IMR-90 (cell line): ENCODE data around the gene CTCF. TPM values are rescaled to one million over a fixed set of nuclear protein-coding genes. Genes with fewer than 3 reads are reported as not detected.

ENCODE experiments used
- ATAC-seq: fragments of 200-7000 bp; cut with Tn5 transposase; 2 replicates; pipeline ENCODE4 v1.9.1; 2020; ENCODE audit warnings: low read depth, mild to moderate bottlenecking, moderate library complexity
- BruUV-seq: library from RNA; stranded (reverse); fragments of 400-500 nt; replicated peaks from 2 replicates; lab custom pipeline; 2021; lab: Mats Ljungman, UMichigan
- CTCF ChIA-PET: fragments of 300-600 bp; formaldehyde crosslinking; extraction: SDS; loops from one replicate; lab custom pipeline; 2021; ENCODE audit warnings: antibody characterized with exemption; lab: Yijun Ruan, JAX
- POLR2A ChIA-PET: fragments of 300-600 bp; sonication (Branson Sonifier 250); formaldehyde crosslinking; loops from one replicate; lab custom pipeline; 2022; ENCODE audit warnings: antibody characterized with exemption; ENCODE audit not compliant: unreplicated experiment; lab: Charles Lee
- DNase-seq: peaks from one replicate; pipeline ENCODE4 v3.0.0; 2013
- H2AFZ ChIP-seq: replicated peaks from 2 replicates; pipeline ENCODE3; 2013; ENCODE audit warnings: low read length, mild to moderate bottlenecking; ENCODE audit not compliant: poor library complexity
- H2AK5ac ChIP-seq: 2 replicates; pipeline ENCODE4 v1.6.1; 2013; ENCODE audit warnings: low read depth, low read length, inconsistent platforms
- H2AK9ac ChIP-seq: replicated peaks from 2 replicates; pipeline ENCODE3; 2013; ENCODE audit warnings: mild to moderate bottlenecking, low read depth, low read length, moderate library complexity; ENCODE audit not compliant: poor library complexity
- H2BK120ac ChIP-seq: 2 replicates; pipeline ENCODE4 v1.6.1; 2013; ENCODE audit warnings: low read depth, low read length, inconsistent platforms
- H2BK15ac ChIP-seq: 3 replicates; pipeline ENCODE4 v1.6.1; 2013; ENCODE audit warnings: low read depth, low read length, inconsistent platforms
- H2BK20ac ChIP-seq: 2 replicates; pipeline ENCODE4 v1.6.1; 2013; ENCODE audit warnings: low read depth, mild to moderate bottlenecking, inconsistent platforms, low read length, moderate library complexity
- H2BK5ac ChIP-seq: 2 replicates; pipeline ENCODE4 v1.6.1; 2013; ENCODE audit warnings: mild to moderate bottlenecking, low read depth, low read length, inconsistent platforms; ENCODE audit not compliant: poor library complexity, severe bottlenecking
- H3K14ac ChIP-seq: replicated peaks from 2 replicates; pipeline ENCODE4 v1.6.1; 2013; ENCODE audit warnings: low read depth, low read length, inconsistent platforms
- H3K18ac ChIP-seq: 2 replicates; pipeline ENCODE4 v1.6.1; 2013; ENCODE audit warnings: low read depth, low read length, control low read depth
- H3K23ac ChIP-seq: 2 replicates; pipeline ENCODE4 v1.6.1; 2013; ENCODE audit warnings: low read depth, low read length, inconsistent platforms
- H3K27ac ChIP-seq: 2 replicates; pipeline ENCODE4 v1.5.1; 2013; ENCODE audit warnings: mild to moderate bottlenecking, control low read depth, low read length; ENCODE audit not compliant: insufficient read depth
- H3K27me3 ChIP-seq: 2 replicates; pipeline ENCODE4 v1.6.1; 2013; ENCODE audit warnings: low read length; ENCODE audit not compliant: control insufficient read depth, insufficient read depth
- H3K36me3 ChIP-seq: 2 replicates; pipeline ENCODE4 v1.6.1; 2013; ENCODE audit warnings: low read length, mixed read lengths; ENCODE audit not compliant: control insufficient read depth, insufficient read depth
- H3K4ac ChIP-seq: 2 replicates; pipeline ENCODE4 v1.6.1; 2013; ENCODE audit warnings: low read depth, low read length, inconsistent platforms
- H3K4me1 ChIP-seq: 2 replicates; pipeline ENCODE4 v1.6.1; 2013; ENCODE audit warnings: low read length, mixed read lengths; ENCODE audit not compliant: control insufficient read depth, insufficient read depth
- H3K4me2 ChIP-seq: 2 replicates; pipeline ENCODE4 v1.6.1; 2013; ENCODE audit warnings: low read depth, mild to moderate bottlenecking, control low read depth, low read length, moderate library complexity
- H3K4me3 ChIP-seq: 2 replicates; pipeline ENCODE4 v1.5.1; 2013; ENCODE audit warnings: low read depth, mild to moderate bottlenecking, control low read depth, low read length, moderate library complexity; ENCODE audit not compliant: insufficient read depth
- H3K56ac ChIP-seq: 2 replicates; pipeline ENCODE4 v1.6.1; 2013; ENCODE audit warnings: low read length, inconsistent platforms; ENCODE audit not compliant: insufficient read depth; ENCODE audit errors: extremely low read depth
- H3K79me1 ChIP-seq, 2 experiments: 2 replicates each; pipeline ENCODE4 v1.6.1; 2013; ENCODE audit warnings: low read length in 2 of 2, inconsistent platforms in 1 of 2, low read depth in 1 of 2
- H3K9ac ChIP-seq: 2 replicates; pipeline ENCODE4 v1.6.1; 2013; ENCODE audit warnings: low read depth, low read length, control low read depth
- H3K9me1 ChIP-seq: 2 replicates; pipeline ENCODE4 v1.6.1; 2013; ENCODE audit warnings: low read length, inconsistent platforms; ENCODE audit not compliant: insufficient read depth
- H3K9me3 ChIP-seq: 2 replicates; pipeline ENCODE4 v1.6.1; 2013; ENCODE audit warnings: low read length; ENCODE audit not compliant: control insufficient read depth, insufficient read depth
- H4K20me1 ChIP-seq: 2 replicates; pipeline ENCODE4 v1.6.1; 2013; ENCODE audit warnings: low read length, inconsistent platforms; ENCODE audit not compliant: insufficient read depth
- H4K5ac ChIP-seq: 2 replicates; pipeline ENCODE4 v1.6.1; 2013; ENCODE audit warnings: mild to moderate bottlenecking, low read depth, low read length, control low read depth
- H4K8ac ChIP-seq, 2 experiments: 2 replicates each; pipeline ENCODE4 v1.6.1; 2013; ENCODE audit warnings: low read depth in 2 of 2, low read length in 2 of 2, control low read depth in 1 of 2, inconsistent platforms in 1 of 2
- H4K91ac ChIP-seq: 2 replicates; pipeline ENCODE4 v1.6.1; 2013; ENCODE audit warnings: low read depth, low read length, inconsistent platforms; ENCODE audit not compliant: insufficient read depth
- BHLHE40 ChIP-seq: fragments of 150-350 bp; IDR thresholded peaks from 2 replicates; pipeline ENCODE4 v1.6.1; 2016; ENCODE audit warnings: mild to moderate bottlenecking, low read depth, low read length
- CEBPB ChIP-seq: IDR thresholded peaks from 2 replicates; pipeline ENCODE4 v1.6.1; 2012; ENCODE audit warnings: low read depth, low read length, improper control_type of control experiment
- FOS ChIP-seq: fragments of 150-350 bp; IDR thresholded peaks from 2 replicates; pipeline ENCODE4 v1.6.1; 2016; ENCODE audit warnings: low read depth, low read length
- MAFK ChIP-seq: IDR thresholded peaks from 2 replicates; pipeline ENCODE4 v1.6.1; 2012; ENCODE audit warnings: low read depth, low read length, improper control_type of control experiment
- NFE2L2 ChIP-seq: fragments of 150-350 bp; IDR thresholded peaks from 2 replicates; pipeline ENCODE4 v1.6.1; 2016; ENCODE audit warnings: low read depth, mild to moderate bottlenecking, low read length
- RCOR1 ChIP-seq: IDR thresholded peaks from 2 replicates; pipeline ENCODE4 v1.6.1; 2012; ENCODE audit warnings: mild to moderate bottlenecking, low read length, improper control_type of control experiment; ENCODE audit not compliant: insufficient replicate concordance
- SMC3 ChIP-seq: fragments of 150-350 bp; IDR thresholded peaks from 2 replicates; pipeline ENCODE4 v1.6.1; 2016; ENCODE audit warnings: low read depth, mild to moderate bottlenecking, antibody characterized with exemption, low read length, moderate library complexity
- whole genome bisulfite sequencing, 2 experiments: methylation state at CpG; one replicate each; pipeline versions ENCODE4 v1.1.5 to v1.1.7; 2013; ENCODE audit warnings: missing lambda C conversion rate in 2 of 2; ENCODE audit not compliant: insufficient read length in 1 of 2; ENCODE audit errors: extremely low coverage in 2 of 2; 5-methylcytosine and 5-hydroxymethylcytosine counted together
- dilution Hi-C: fragments of 300-500 bp; cut with HindIII; formaldehyde crosslinking; loops from one replicate; pipeline ENCODE4 v1.14.3; 2018; ENCODE audit warnings: low sequenced_read_pairs; ENCODE audit not compliant: unreplicated experiment
- in situ Hi-C: fragments of 300-500 bp; cut with MboI; formaldehyde crosslinking; loops from 3 replicates; pipeline ENCODE4 v1.14.3; 2019; ENCODE audit warnings: low sequenced_read_pairs, inconsistent platforms, mixed read lengths
- intact Hi-C: fragments of 100-400 bp; cut with micrococcal nuclease; formaldehyde crosslinking; loops from 2 replicates; pipeline ENCODE4 v1.10.0; 2022
- polyA plus RNA-seq, 3 experiments: library from polyadenylated mRNA; depleted of rRNA; stranded (reverse); fragments of >200 nt; gene quantifications; 2 replicates each; pipeline ENCODE4 v1.2.3, GENCODE V29; 2012; ENCODE audit warnings: low replicate concordance in 1 of 3
- total RNA-seq: library from RNA; depleted of rRNA; stranded (reverse); fragments of >200 nt; gene quantifications from 2 replicates; pipeline ENCODE4 v1.2.3, GENCODE V29; 2012
- TF ChIP-seq, protein P1 (sequence below): conservative IDR thresholded peaks from 2 replicates; pipeline ENCODE4 v1.5.1; 2012; ENCODE audit warnings: mild to moderate bottlenecking, low read depth, low read length, improper control_type of control experiment
- TF ChIP-seq, protein P2 (sequence below): fragments of 150-350 bp; IDR thresholded peaks from 2 replicates; pipeline ENCODE4 v1.6.1; 2016; ENCODE audit warnings: low read depth, mild to moderate bottlenecking, low read length, moderate library complexity, borderline replicate concordance

Gene CTCF
- total and polyA plus RNA-seq, 2 of the 4 experiments (the other 2 are of a cell fraction) = 16.1 to 22.8 TPM

DNA sequence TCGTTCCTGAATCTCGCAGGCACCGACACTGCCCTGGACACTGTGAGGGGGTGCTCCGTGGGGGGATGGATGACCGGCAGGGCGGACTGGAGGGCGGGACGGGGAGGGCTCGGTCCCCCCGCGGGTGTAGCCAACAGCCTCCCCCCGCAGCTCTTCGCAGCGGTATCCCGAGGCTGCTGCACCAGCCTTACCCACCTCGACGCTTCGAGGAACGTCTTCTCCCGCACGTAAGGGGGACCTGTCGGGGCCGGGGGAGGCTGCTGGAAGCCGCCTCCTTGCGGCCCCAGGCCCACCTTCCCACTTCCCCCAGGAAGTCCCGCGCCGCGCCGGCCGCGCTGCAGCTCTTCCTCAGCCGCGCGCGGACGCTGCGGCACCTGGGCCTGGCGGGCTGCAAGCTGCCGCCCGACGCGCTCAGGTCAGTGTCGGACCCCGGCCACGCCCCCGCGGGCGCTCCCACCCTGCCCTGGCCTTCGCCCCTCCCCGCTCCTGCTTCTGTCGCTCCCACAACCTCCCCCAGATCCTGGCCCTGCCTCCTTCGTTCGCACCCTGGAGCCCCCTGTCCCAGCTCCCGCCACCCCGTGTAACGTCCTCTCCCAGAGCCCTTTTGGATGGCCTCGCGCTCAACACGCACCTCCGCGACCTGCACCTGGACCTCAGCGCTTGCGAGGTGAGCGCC, 85.9 kb downstream of the CTCF start:
- POLR2A ChIA-PET = no interaction called here
- DNase-seq = no peak

More for the DNA sequence above, 85.9 kb downstream of the CTCF start:
- no peak overlapping the region for H3K27ac ChIP-seq
- no peak overlapping the region for H2BK120ac ChIP-seq
- no peaks in the 10 kb centered on the region for H3K4me1 ChIP-seq
- H4K91ac ChIP-seq = no peak overlapping the region
- no peak overlapping the region for H2BK20ac ChIP-seq
- intact Hi-C loops = no loop called here
- no peak overlapping the region for H3K18ac ChIP-seq
- no peaks in the 10 kb centered on the region for H3K36me3 ChIP-seq
- no TSS peak for BruUV-seq
- H2AK9ac ChIP-seq = no peak overlapping the region
- no peak overlapping the region for H3K14ac ChIP-seq
- no peak overlapping the region for H4K5ac ChIP-seq
- H2BK15ac ChIP-seq = no peak overlapping the region
- H2AK5ac ChIP-seq = no peak overlapping the region
- no peak overlapping the region for H2AFZ ChIP-seq
- no peak overlapping the region for H2BK5ac ChIP-seq
- H3K27me3 ChIP-seq = peaks cover 79% of the 10 kb centered on the region
- ATAC-seq = no peak
- H3K56ac ChIP-seq = no peak overlapping the region
- no peak overlapping the region for H4K8ac ChIP-seq
- in situ Hi-C loops = no loop called here
- TF ChIP-seq SMC3 (no peak), CEBPB (no peak), MAFK (no peak), NFE2L2 (no peak), RCOR1 (no peak), FOS (no peak), BHLHE40 (no peak)
- TF ChIP-seq, protein P1, sequence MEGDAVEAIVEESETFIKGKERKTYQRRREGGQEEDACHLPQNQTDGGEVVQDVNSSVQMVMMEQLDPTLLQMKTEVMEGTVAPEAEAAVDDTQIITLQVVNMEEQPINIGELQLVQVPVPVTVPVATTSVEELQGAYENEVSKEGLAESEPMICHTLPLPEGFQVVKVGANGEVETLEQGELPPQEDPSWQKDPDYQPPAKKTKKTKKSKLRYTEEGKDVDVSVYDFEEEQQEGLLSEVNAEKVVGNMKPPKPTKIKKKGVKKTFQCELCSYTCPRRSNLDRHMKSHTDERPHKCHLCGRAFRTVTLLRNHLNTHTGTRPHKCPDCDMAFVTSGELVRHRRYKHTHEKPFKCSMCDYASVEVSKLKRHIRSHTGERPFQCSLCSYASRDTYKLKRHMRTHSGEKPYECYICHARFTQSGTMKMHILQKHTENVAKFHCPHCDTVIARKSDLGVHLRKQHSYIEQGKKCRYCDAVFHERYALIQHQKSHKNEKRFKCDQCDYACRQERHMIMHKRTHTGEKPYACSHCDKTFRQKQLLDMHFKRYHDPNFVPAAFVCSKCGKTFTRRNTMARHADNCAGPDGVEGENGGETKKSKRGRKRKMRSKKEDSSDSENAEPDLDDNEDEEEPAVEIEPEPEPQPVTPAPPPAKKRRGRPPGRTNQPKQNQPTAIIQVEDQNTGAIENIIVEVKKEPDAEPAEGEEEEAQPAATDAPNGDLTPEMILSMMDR = no peak
- TF ChIP-seq, protein P2, sequence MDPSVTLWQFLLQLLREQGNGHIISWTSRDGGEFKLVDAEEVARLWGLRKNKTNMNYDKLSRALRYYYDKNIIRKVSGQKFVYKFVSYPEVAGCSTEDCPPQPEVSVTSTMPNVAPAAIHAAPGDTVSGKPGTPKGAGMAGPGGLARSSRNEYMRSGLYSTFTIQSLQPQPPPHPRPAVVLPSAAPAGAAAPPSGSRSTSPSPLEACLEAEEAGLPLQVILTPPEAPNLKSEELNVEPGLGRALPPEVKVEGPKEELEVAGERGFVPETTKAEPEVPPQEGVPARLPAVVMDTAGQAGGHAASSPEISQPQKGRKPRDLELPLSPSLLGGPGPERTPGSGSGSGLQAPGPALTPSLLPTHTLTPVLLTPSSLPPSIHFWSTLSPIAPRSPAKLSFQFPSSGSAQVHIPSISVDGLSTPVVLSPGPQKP = no peak
- no peak overlapping the region for H3K4me2 ChIP-seq
- dilution Hi-C loops = no loop called here
- WGBS, 2 experiments = 16% methylated on average over 30 of the region's 65 CpGs; no CpG with 5 or more reads in 1 of the 2 experiments
- no peak overlapping the region for H3K4me3 ChIP-seq
- no peak overlapping the region for H3K23ac ChIP-seq
- peaks cover 9% of the 10 kb centered on the region for H4K20me1 ChIP-seq
- no peaks in the 10 kb centered on the region for H3K9me1 ChIP-seq
- H3K9ac ChIP-seq = no peak overlapping the region
- H3K4ac ChIP-seq = no peak overlapping the region
- no peaks in the 10 kb centered on the region for H3K79me1 ChIP-seq
- H3K9me3 ChIP-seq = no peaks in the 10 kb centered on the region
- CTCF ChIA-PET = no interaction called here
